Measurements from ENCODE around the gene PCED1A.
A peak's percentile ranks its signal among the peaks of the same experiment; 100 is the strongest.
"Not testable (repeated sequence)": the region's sequence is repeated elsewhere in the genome, so short reads cannot be mapped to it uniquely, and the experiment has no call there.

Gene PCED1A

GRCh38 chr20:2865630-2866029 is 25.2 kb upstream of the PCED1A start:
- peak; percentile 13 for DNase-seq (ENCODE audit: low read depth)

- DNase-seq (ENCODE audit: low read depth), result no peak
Observed at GRCh38 chr20:2865101-2865500, 24.6 kb upstream of the PCED1A start.

GRCh38 chr20:2864626-2865025 is 24.2 kb upstream of the PCED1A start:
- DNase-seq (ENCODE audit: low read depth), result no peak

- no peak for DNase-seq (ENCODE audit: low read depth)
Observed at GRCh38 chr20:2859330-2860121, 19.1 kb upstream of the PCED1A start.

GRCh38 chr20:2858591-2858990 is 18.1 kb upstream of the PCED1A start:
- no peak for DNase-seq (ENCODE audit: low read depth)

- no peak for DNase-seq (ENCODE audit: low read depth)
Observed at GRCh38 chr20:2851086-2851485, 10.6 kb upstream of the PCED1A start.

GRCh38 chr20:2849529-2849928 is 9.1 kb upstream of the PCED1A start:
- no peak for DNase-seq (ENCODE audit: low read depth)

GRCh38 chr20:2847802-2848201 is 7.3 kb upstream of the PCED1A start:
- no peak for DNase-seq (ENCODE audit: low read depth)

GRCh38 chr20:2846698-2847097 is 6.2 kb upstream of the PCED1A start:
- no peak for DNase-seq (ENCODE audit: low read depth)

- DNase-seq (ENCODE audit: low read depth), result no peak
Observed at GRCh38 chr20:2845607-2846006, 5.2 kb upstream of the PCED1A start.

GRCh38 chr20:2840967-2841531 is 594 bp upstream of the PCED1A start:
- DNase-seq (ENCODE audit: low read depth), result peak; percentile 14

GRCh38 chr20:2839732-2840137 is 720 bp downstream of the PCED1A start:
- no peak for DNase-seq (ENCODE audit: low read depth)

GRCh38 chr20:2838847-2839671 is 1.4 kb downstream of the PCED1A start:
- no peak for DNase-seq (ENCODE audit: low read depth)

- DNase-seq (ENCODE audit: low read depth), result no peak
Observed at GRCh38 chr20:2838170-2838797, 2.2 kb downstream of the PCED1A start.

GRCh38 chr20:2837221-2837960 is 3.1 kb downstream of the PCED1A start:
- no peak for DNase-seq (ENCODE audit: low read depth)

- DNase-seq (ENCODE audit: low read depth), result no peak
Observed at GRCh38 chr20:2836035-2836434, 4.4 kb downstream of the PCED1A start.

- no peak for DNase-seq (ENCODE audit: low read depth)
Observed at GRCh38 chr20:2835331-2835796, 5.1 kb downstream of the PCED1A start.

- no peak for DNase-seq (ENCODE audit: low read depth)
Observed at GRCh38 chr20:2834401-2835110, 5.9 kb downstream of the PCED1A start.

- no peak for DNase-seq (ENCODE audit: low read depth)
Observed at GRCh38 chr20:2833761-2834160, 6.7 kb downstream of the PCED1A start.

GRCh38 chr20:2831206-2831605 is 9.2 kb downstream of the PCED1A start:
- DNase-seq (ENCODE audit: low read depth), result not testable (repeated sequence)

- no peak for DNase-seq (ENCODE audit: low read depth)
Observed at GRCh38 chr20:2829376-2829775, 11.1 kb downstream of the PCED1A start.

All from activated T-cell treated with anti-CD3 and anti-CD28 coated beads for 1 hour (primary cell).